GM18909 (cell line): Measurements from ENCODE around the gene TRIM48.
"Not testable (repeated sequence)": the region's sequence is repeated elsewhere in the genome, so short reads cannot be mapped to it uniquely, and the experiment has no call there.

ENCODE experiments used
- ATAC-seq: cut with Tn5 transposase; IDR thresholded peaks from one replicate; pipeline ENCODE4 v1.9.1; 2021; ENCODE audit warnings: mild to moderate bottlenecking; ENCODE audit not compliant: unreplicated experiment, poor library complexity

TRIM48 gene

GRCh38 chr11:55261855-55262254 is at the start of gene TRIM48:
Gene TRIM48 (plus strand): TSS chr11:55262155. CDS start chr11:55262268, 113 bp downstream.
- not testable (repeated sequence) for ATAC-seq

GRCh38 chr11:55238316-55238715 is 23.6 kb upstream of the TRIM48 start:
- ATAC-seq, result not testable (repeated sequence)

DNA sequence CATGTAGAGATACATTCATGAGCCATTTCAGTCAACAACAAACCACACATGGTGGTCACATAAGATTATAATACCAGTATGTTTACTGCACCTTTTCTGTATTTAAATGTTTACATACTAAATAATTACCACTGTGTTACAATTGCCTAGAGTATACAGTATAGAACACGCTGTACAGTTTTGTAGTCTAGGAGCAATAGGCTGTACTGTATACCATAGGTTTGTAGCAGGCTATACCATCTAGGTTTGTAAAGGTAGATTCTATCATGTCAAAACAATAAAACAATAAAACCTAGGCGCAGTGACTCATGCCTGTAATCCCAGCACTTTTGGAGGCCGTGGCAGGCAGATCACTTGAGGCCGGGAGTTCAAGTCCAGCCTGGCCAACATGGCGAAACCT is 1.1 kb downstream of the TRIM48 start:
- ATAC-seq, result no peak
